Adrenal gland (tissue), 5 donors: Measurements from ENCODE around the gene MAP2.

ENCODE experiments used
- POLR2A ChIP-seq, 2 donors: fragments of 450-650 bp; IDR thresholded peaks; one replicate each; pipeline ENCODE4 v1.6.1; 2017; ENCODE audit warnings: antibody characterized with exemption in 2 of 2, mild to moderate bottlenecking in 2 of 2, moderate library complexity in 1 of 2
- TF ChIP-seq, protein P1 (sequence below), 6 experiments: fragments of 450-650 bp in 4 of 6; fragments of 200-600 bp in 2 of 6; sonication (generic) in 1 of 6; IDR thresholded peaks; 1 replicate in 5 of 6; 2 replicates in 1 of 6; pipeline versions ENCODE4 v1.5.1 to v1.8.0; 2016 to 2021; ENCODE audit warnings: antibody characterized with exemption in 6 of 6, mild to moderate bottlenecking in 2 of 6, moderate library complexity in 1 of 6
- donor health status: DM: no; HTN: no; CAD: no.

DNA sequence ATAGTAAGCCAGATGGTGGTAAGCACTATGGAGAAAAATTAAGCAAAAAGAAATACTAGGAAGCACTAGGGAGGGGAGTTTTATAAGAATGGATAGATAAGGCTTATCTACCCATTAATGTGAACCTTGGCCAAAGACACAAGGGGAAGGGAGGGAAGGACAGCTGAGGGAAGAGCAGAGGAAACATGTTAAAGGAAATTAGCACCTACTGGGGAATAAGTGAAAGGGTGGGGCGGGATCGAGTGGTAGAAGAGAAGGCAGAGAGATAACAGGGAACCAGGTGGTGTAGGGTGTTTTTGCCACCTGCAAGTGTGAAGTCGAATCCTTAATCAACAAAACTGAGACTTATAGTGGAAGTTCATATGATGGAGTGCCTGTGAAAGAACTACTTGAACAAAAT lies 349.5 kb downstream of the MAP2 start:
- TF ChIP-seq, protein P1, sequence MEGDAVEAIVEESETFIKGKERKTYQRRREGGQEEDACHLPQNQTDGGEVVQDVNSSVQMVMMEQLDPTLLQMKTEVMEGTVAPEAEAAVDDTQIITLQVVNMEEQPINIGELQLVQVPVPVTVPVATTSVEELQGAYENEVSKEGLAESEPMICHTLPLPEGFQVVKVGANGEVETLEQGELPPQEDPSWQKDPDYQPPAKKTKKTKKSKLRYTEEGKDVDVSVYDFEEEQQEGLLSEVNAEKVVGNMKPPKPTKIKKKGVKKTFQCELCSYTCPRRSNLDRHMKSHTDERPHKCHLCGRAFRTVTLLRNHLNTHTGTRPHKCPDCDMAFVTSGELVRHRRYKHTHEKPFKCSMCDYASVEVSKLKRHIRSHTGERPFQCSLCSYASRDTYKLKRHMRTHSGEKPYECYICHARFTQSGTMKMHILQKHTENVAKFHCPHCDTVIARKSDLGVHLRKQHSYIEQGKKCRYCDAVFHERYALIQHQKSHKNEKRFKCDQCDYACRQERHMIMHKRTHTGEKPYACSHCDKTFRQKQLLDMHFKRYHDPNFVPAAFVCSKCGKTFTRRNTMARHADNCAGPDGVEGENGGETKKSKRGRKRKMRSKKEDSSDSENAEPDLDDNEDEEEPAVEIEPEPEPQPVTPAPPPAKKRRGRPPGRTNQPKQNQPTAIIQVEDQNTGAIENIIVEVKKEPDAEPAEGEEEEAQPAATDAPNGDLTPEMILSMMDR (IDR thresholded peaks at IDR 0.05): no peak
- no peak for TF ChIP-seq POLR2A (IDR thresholded peaks at IDR 0.05)
